Neuronal stem cell (in vitro differentiated cells): Measurements from ENCODE around the gene FABP6.

ENCODE experiments used
- DNase-seq: peaks from one replicate; pipeline ENCODE4 v3.0.0-alpha.2; 2013; ENCODE audit warnings: low spot score
- H2AFZ ChIP-seq: one replicate; pipeline ENCODE4 v1.6.1; 2013; ENCODE audit warnings: mild to moderate bottlenecking, low read length, inconsistent platforms
- H2AK5ac ChIP-seq: 2 replicates; pipeline ENCODE4 v1.6.1; 2013; ENCODE audit warnings: low read depth, mild to moderate bottlenecking, inconsistent platforms, low read length, moderate library complexity, mixed read lengths
- H2BK120ac ChIP-seq: 2 replicates; pipeline ENCODE4 v1.6.1; 2013; ENCODE audit warnings: low read depth, mild to moderate bottlenecking, inconsistent platforms, low read length, moderate library complexity, mixed read lengths
- H2BK12ac ChIP-seq: one replicate; pipeline ENCODE4 v1.6.1; 2013; ENCODE audit warnings: low read length, inconsistent platforms
- H2BK15ac ChIP-seq: 2 replicates; pipeline ENCODE4 v1.6.1; 2013; ENCODE audit warnings: mild to moderate bottlenecking, low read length, inconsistent platforms, mixed read lengths
- H2BK5ac ChIP-seq: one replicate; pipeline ENCODE4 v1.6.1; 2013; ENCODE audit warnings: inconsistent platforms, mild to moderate bottlenecking, low read length, moderate library complexity
- H3K14ac ChIP-seq: one replicate; pipeline ENCODE4 v1.6.1; 2013; ENCODE audit warnings: low read length, inconsistent platforms
- H3K18ac ChIP-seq: 2 replicates; pipeline ENCODE4 v1.6.1; 2013; ENCODE audit warnings: low read length, inconsistent platforms
- H3K23ac ChIP-seq: 2 replicates; pipeline ENCODE4 v1.6.1; 2013; ENCODE audit warnings: low read depth, mild to moderate bottlenecking, mixed read lengths, low read length, inconsistent platforms; ENCODE audit not compliant: poor library complexity
- H3K27ac ChIP-seq: replicated peaks from 3 replicates; pipeline ENCODE4 v1.5.1; 2013; ENCODE audit warnings: low read length, inconsistent platforms
- H3K27me3 ChIP-seq, 3 experiments: 2 replicates each; pipeline ENCODE4 v1.6.1; 2013; ENCODE audit warnings: low read length in 3 of 3, mild to moderate bottlenecking in 2 of 3, inconsistent platforms in 1 of 3, low read depth in 1 of 3, mixed read lengths in 1 of 3, moderate library complexity in 1 of 3; ENCODE audit not compliant: control insufficient read depth in 3 of 3, insufficient read depth in 3 of 3
- H3K36me3 ChIP-seq, 2 donors: replicated peaks in 1 of 2; 2 replicates each; pipeline ENCODE4 v1.6.1; 2013; ENCODE audit warnings: low read length in 2 of 2; ENCODE audit not compliant: control insufficient read depth in 2 of 2, insufficient read depth in 2 of 2
- H3K4ac ChIP-seq: 2 replicates; pipeline ENCODE4 v1.6.1; 2013; ENCODE audit warnings: inconsistent platforms, mild to moderate bottlenecking, low read length, moderate library complexity
- H3K4me1 ChIP-seq, 2 donors: 1 replicate in 1 of 2; 2 replicates in 1 of 2; pipeline ENCODE4 v1.6.1; 2013; ENCODE audit warnings: low read length in 2 of 2, low read depth in 1 of 2; ENCODE audit not compliant: control insufficient read depth in 2 of 2, insufficient read depth in 1 of 2
- H3K4me2 ChIP-seq: one replicate; pipeline ENCODE4 v1.6.1; 2013; ENCODE audit warnings: mild to moderate bottlenecking, low read length, inconsistent platforms; ENCODE audit not compliant: insufficient read depth, poor library complexity, severe bottlenecking
- H3K4me3 ChIP-seq, 2 donors: 2 replicates each; pipeline ENCODE4 v1.5.1; 2013; ENCODE audit warnings: low read length in 2 of 2, mild to moderate bottlenecking in 2 of 2, inconsistent platforms in 1 of 2, moderate library complexity in 1 of 2
- H3K79me1 ChIP-seq: one replicate; pipeline ENCODE4 v1.6.1; 2013; ENCODE audit warnings: low read depth, mild to moderate bottlenecking, inconsistent platforms, low read length, moderate library complexity
- H3K9ac ChIP-seq: one replicate; pipeline ENCODE4 v1.6.1; 2013; ENCODE audit warnings: mild to moderate bottlenecking, low read depth, low read length, inconsistent platforms; ENCODE audit not compliant: poor library complexity
- H3K9me3 ChIP-seq, 2 donors: replicated peaks in 1 of 2; 2 replicates each; pipeline versions ENCODE3 to v1.6.1; 2013; ENCODE audit warnings: low read length in 2 of 2, mild to moderate bottlenecking in 2 of 2, inconsistent platforms in 1 of 2, low read depth in 1 of 2, mixed read lengths in 1 of 2, moderate library complexity in 1 of 2; ENCODE audit not compliant: control insufficient read depth in 2 of 2, insufficient read depth in 1 of 2
- H4K8ac ChIP-seq: one replicate; pipeline ENCODE4 v1.6.1; 2013; ENCODE audit warnings: low read depth, mild to moderate bottlenecking, inconsistent platforms, low read length, moderate library complexity
- H4K91ac ChIP-seq: one replicate; pipeline ENCODE4 v1.6.1; 2013; ENCODE audit warnings: low read length, low read depth, mild to moderate bottlenecking, inconsistent platforms; ENCODE audit not compliant: poor library complexity
- WGBS, 2 donors: extraction: QIAGEN DNeasy Blood & Tissue Kit; methylation state at CpG; one replicate each; pipeline ENCODE4 v1.1.7; 2013; ENCODE audit warnings: missing lambda C conversion rate in 2 of 2, mixed read lengths in 1 of 2; ENCODE audit not compliant: insufficient read length in 2 of 2, insufficient replicate concordance in 1 of 2; ENCODE audit errors: extremely low coverage in 2 of 2; 5-methylcytosine and 5-hydroxymethylcytosine counted together

The FABP6 gene

DNA sequence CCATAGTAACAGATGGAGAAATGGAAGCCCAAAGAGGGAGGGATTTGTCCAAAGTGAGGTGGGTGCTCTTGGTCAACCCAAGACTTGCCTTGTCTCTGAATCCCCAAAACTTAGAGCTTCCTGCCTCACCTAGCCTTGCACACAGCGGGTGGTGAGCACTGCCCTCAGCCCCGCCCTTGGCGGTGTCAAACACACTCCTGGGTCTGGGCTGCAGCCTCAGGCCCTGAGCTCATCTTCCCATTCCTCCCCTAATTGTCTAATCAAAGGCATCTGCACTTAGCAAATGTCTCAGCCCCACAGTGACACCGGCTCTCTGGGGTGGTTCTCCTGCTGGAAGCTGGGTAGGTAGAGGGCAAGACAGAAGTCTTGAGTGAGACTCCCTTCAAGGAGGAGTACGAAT lies 20.9 kb downstream of the FABP6 start:
- Histone ChIP-seq H2BK5ac (no peak overlapping the region), H3K79me1 (no peaks in the 10 kb centered on the region), H3K4me1 (peaks cover 0 to 3% of the 10 kb centered on the region in 2 donors), H3K4ac (no peak overlapping the region), H3K27ac (no peak overlapping the region), H2BK15ac (no peak overlapping the region), H2AK5ac (no peak overlapping the region), H2AFZ (no peak overlapping the region), H3K4me3 (no peak overlapping the region), H4K8ac (no peak overlapping the region), H2BK12ac (no peak overlapping the region), H3K9ac (no peak overlapping the region), H3K9me3 (no peaks in the 10 kb centered on the region), H3K14ac (no peak overlapping the region), H3K18ac (no peak overlapping the region), H3K23ac (no peak overlapping the region), H3K27me3 (no peaks in the 10 kb centered on the region), H3K4me2 (no peak overlapping the region), H3K36me3 (peaks cover 19 to 48% of the 10 kb centered on the region in 2 donors), H2BK120ac (no peak overlapping the region), H4K91ac (no peak overlapping the region)
- no CpG with 5 or more reads among the region's 5 CpGs for WGBS, 2 donors
- DNase-seq: no peak

DNA sequence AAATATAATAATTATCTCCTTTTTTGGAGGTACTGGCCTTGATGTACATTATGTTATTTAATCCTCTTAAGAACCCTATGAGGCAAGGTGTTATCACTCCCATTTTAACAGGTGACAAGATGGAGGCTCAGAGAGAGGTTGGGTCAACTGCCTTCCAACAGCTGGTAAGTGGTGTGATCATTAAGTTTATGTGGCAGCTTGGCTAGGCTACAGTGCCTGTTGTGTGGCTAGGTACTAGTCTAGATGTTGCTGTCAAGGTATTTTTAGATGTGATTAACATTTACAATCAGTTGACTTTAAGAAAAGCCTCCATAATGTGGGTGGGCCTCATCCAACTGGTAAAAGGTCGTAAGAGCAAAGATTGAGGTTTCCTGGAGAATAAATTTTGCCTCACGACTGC lies 21.5 kb downstream of the FABP6 start:
- no peak for DNase-seq
- Histone ChIP-seq H2BK5ac (no peak overlapping the region), H3K36me3 (peaks cover 21 to 54% of the 10 kb centered on the region in 2 donors), H2BK12ac (no peak overlapping the region), H3K27me3 (no peaks in the 10 kb centered on the region), H3K4me3 (no peak overlapping the region), H3K18ac (no peak overlapping the region), H2BK120ac (no peak overlapping the region), H3K79me1 (no peaks in the 10 kb centered on the region), H3K4me2 (no peak overlapping the region), H3K9me3 (no peaks in the 10 kb centered on the region), H2AK5ac (no peak overlapping the region), H2AFZ (no peak overlapping the region), H3K4me1 (no peaks in the 10 kb centered on the region), H3K14ac (no peak overlapping the region), H3K9ac (no peak overlapping the region), H3K23ac (no peak overlapping the region), H4K91ac (no peak overlapping the region), H3K27ac (no peak overlapping the region), H4K8ac (no peak overlapping the region), H3K4ac (no peak overlapping the region), H2BK15ac (no peak overlapping the region)
- WGBS, 2 donors: no CpG with 5 or more reads among the region's 2 CpGs

DNA sequence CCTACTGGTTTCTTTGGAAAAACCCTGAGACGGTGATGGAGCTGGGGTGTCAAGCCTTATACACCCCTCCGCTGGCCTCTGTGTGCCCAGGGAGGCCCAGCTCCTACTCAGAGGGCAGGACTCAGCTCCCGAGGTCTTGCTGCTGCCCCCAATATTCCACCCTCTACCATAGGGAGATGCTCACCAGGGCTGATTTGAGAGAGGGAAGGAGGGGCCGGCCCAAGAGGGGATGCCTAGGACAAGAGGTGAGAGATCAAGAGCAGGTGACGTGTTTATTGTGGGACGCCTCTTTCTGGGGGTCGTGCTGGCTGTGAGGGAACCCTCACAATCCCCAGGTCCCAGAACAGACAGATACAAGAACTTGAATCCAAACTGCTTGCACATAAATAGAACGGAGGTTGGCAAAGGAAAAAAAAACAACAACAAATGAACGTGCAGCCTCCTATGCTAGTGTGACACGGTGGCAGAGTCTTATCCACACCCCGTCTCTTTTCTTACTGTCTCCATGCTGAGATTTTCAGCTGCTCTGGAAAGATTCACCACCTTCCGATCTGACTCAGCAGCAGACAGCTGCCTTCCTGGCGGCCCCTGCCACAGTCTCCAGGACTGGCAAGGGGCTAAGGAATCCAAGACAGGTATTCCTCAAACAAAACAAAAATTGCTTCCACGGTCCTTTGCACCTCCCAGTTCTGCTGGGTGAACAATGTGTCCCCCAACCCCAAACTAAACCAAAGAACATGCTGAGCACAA lies 22.3 kb downstream of the FABP6 start:
- no peak overlapping the region for H3K14ac ChIP-seq
- no peaks in the 10 kb centered on the region for H3K9me3 ChIP-seq
- H2BK5ac ChIP-seq: no peak overlapping the region
- no peak overlapping the region for H2BK120ac ChIP-seq
- H4K91ac ChIP-seq: no peak overlapping the region
- H3K4me3 ChIP-seq: no peak overlapping the region
- no CpG with 5 or more reads among the region's 14 CpGs for WGBS, 2 donors
- no peak overlapping the region for H2BK12ac ChIP-seq
- H3K27ac ChIP-seq: no peak overlapping the region
- no peak overlapping the region for H2BK15ac ChIP-seq
- H3K4me1 ChIP-seq: no peaks in the 10 kb centered on the region
- no peak overlapping the region for H3K9ac ChIP-seq
- H3K4me2 ChIP-seq: no peak overlapping the region
- no peak overlapping the region for H3K4ac ChIP-seq
- no peak overlapping the region for H3K23ac ChIP-seq
- H3K79me1 ChIP-seq: no peaks in the 10 kb centered on the region
- H3K18ac ChIP-seq: no peak overlapping the region
- H3K36me3 ChIP-seq: peaks cover 21 to 60% of the 10 kb centered on the region in 2 donors
- H3K27me3 ChIP-seq: no peaks in the 10 kb centered on the region
- no peak overlapping the region for H2AK5ac ChIP-seq
- no peak overlapping the region for H4K8ac ChIP-seq
- H2AFZ ChIP-seq: no peak overlapping the region
- no peak for DNase-seq

DNA sequence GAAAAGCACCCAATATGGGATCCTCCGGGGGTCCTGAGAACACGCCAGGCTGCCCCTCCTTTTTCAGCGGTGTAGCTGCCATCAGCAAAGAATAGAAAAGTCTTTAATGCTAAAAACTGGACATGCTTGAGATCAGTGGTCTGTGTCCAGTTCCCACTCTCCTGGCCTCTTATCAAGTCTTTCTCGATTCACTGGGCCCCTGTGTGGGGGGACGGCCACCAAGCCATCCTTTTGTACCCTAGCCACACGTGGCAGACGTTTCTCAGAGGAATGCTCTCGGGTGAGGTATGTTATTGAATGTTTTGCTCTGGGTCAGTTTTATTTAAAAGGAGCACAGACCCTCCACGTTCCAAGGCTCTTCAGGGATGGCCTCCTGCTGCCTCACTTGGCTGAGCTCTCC lies 23.6 kb downstream of the FABP6 start:
- Histone ChIP-seq H3K18ac (no peak overlapping the region), H3K4me1 (no peaks in the 10 kb centered on the region), H2BK5ac (no peak overlapping the region), H3K79me1 (no peaks in the 10 kb centered on the region), H4K8ac (no peak overlapping the region), H4K91ac (no peak overlapping the region), H3K23ac (no peak overlapping the region), H3K9me3 (no peaks in the 10 kb centered on the region), H3K4me2 (no peak overlapping the region), H3K14ac (no peak overlapping the region), H2BK12ac (no peak overlapping the region), H3K4ac (no peak overlapping the region), H3K4me3 (no peak overlapping the region), H2AK5ac (no peak overlapping the region), H2AFZ (no peak overlapping the region), H3K36me3 (peaks cover 21 to 63% of the 10 kb centered on the region in 2 donors), H3K27ac (no peak overlapping the region), H2BK15ac (no peak overlapping the region), H2BK120ac (no peak overlapping the region), H3K27me3 (no peaks in the 10 kb centered on the region), H3K9ac (no peak overlapping the region)
- WGBS, 2 donors: no CpG with 5 or more reads among the region's 9 CpGs
- no peak for DNase-seq
